K562 (cell line): Measurements from ENCODE around the gene CBY2.

Source experiments
- FOXJ3 ChIP-seq: sonication (generic); formaldehyde crosslinking; IDR thresholded peaks from 2 replicates; pipeline ENCODE4 v1.4.0; 2020; ENCODE audit warnings: mild to moderate bottlenecking, missing genetic modification reagents
- SP2 ChIP-seq: IDR thresholded peaks from 2 replicates; pipeline ENCODE4 v1.6.1; 2011; ENCODE audit warnings: mild to moderate bottlenecking, low read depth, low read length, moderate library complexity; ENCODE audit not compliant: poor library complexity, severe bottlenecking; ENCODE audit errors: extremely low read depth
- U2AF1 ChIP-seq: fragments of 200-400 bp; formaldehyde crosslinking; optimal IDR thresholded peaks from 2 replicates; pipeline ENCODE3; 2017; ENCODE audit warnings: mild to moderate bottlenecking, low read depth, low read length, moderate library complexity
- ZNF239 ChIP-seq: fragments of 250-450 bp; sonication (Bioruptor Pico); IDR thresholded peaks from 2 replicates; pipeline ENCODE4 v1.4.0; 2020; ENCODE audit warnings: mild to moderate bottlenecking
- ZNF274 ChIP-seq: IDR thresholded peaks from 2 replicates; pipeline ENCODE4 v1.6.1; 2011; ENCODE audit warnings: low read depth, mild to moderate bottlenecking, low read length, moderate library complexity, borderline replicate concordance
- TF ChIP-seq, protein P1 (sequence below), 3 experiments: IDR thresholded peaks in 2 of 3; conservative IDR thresholded peaks in 1 of 3; 2 replicates each; pipeline ENCODE4 v1.5.1; 2011 to 2012; ENCODE audit warnings: low read length in 3 of 3, mild to moderate bottlenecking in 3 of 3, control low read depth in 2 of 3, improper control_type of control experiment in 1 of 3, inconsistent platforms in 1 of 3, low read depth in 1 of 3, mixed read lengths in 1 of 3, moderate library complexity in 1 of 3; ENCODE audit not compliant: insufficient read depth in 2 of 3

DNA sequence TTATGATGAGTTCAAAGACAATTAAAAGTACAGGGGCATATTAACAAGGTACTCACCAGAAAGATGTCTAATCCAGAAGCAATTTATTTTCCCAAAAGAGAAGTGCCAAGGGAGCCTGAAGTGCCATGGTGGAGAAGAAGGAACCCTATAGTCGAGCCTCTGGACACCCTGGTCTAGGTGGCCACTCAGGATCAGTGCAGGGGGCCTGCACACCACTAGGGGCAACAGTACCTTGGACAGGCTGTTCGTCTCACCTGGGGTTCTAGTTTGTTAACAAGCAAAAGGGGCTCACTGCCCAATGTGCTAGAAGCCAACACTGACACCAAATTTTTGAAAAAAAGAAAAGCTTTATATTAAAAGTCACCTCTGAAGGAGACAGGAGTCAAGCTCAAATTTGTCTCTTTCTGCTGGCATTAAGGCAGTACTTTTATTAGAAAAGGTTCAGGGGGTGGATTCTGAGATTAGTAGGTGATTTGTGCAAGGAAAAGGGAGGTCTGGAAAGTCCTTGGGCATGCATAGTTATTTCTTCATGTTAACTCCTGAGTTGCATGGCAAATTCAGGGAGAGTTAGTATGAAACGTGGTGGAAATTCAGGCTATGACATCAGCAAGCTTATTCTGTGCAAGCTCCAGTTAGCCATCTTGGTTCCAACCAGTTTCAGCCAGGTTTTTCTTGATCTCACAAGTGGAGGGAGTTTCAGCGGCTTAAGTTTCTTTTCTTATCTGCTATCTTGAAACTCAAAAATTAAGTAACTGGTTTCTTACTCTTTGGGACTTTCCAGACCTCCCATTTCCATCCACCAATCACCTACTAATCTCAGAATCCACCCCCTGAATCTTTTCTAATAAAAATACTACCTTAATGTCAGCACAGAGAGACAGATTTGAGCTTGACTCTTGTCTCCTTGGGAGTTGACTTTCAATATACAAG, 884 bp upstream of the CBY2 start:
- no peak for TF ChIP-seq ZNF274
- TF ChIP-seq, protein P1, sequence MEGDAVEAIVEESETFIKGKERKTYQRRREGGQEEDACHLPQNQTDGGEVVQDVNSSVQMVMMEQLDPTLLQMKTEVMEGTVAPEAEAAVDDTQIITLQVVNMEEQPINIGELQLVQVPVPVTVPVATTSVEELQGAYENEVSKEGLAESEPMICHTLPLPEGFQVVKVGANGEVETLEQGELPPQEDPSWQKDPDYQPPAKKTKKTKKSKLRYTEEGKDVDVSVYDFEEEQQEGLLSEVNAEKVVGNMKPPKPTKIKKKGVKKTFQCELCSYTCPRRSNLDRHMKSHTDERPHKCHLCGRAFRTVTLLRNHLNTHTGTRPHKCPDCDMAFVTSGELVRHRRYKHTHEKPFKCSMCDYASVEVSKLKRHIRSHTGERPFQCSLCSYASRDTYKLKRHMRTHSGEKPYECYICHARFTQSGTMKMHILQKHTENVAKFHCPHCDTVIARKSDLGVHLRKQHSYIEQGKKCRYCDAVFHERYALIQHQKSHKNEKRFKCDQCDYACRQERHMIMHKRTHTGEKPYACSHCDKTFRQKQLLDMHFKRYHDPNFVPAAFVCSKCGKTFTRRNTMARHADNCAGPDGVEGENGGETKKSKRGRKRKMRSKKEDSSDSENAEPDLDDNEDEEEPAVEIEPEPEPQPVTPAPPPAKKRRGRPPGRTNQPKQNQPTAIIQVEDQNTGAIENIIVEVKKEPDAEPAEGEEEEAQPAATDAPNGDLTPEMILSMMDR (IDR thresholded peaks at IDR 0.05 in 2 of 3, conservative IDR thresholded peaks at IDR 0.05 in 1 of 3; ENCODE audit: insufficient read depth in 2 of 3, low read depth in 1 of 3, low read length in 3 of 3): 0 out of 6 replicates have a peak, but pooled peaks have one; percentile 11 to 23 (median 17)
- no peak for TF ChIP-seq ZNF239 (CRISPR knock-in tag)
- no peak for TF ChIP-seq U2AF1
- TF ChIP-seq FOXJ3 (CRISPR knock-in tag): no peak
- TF ChIP-seq SP2: no peak
